ENCODE results near the gene MYRF.

MYRF gene

DNA sequence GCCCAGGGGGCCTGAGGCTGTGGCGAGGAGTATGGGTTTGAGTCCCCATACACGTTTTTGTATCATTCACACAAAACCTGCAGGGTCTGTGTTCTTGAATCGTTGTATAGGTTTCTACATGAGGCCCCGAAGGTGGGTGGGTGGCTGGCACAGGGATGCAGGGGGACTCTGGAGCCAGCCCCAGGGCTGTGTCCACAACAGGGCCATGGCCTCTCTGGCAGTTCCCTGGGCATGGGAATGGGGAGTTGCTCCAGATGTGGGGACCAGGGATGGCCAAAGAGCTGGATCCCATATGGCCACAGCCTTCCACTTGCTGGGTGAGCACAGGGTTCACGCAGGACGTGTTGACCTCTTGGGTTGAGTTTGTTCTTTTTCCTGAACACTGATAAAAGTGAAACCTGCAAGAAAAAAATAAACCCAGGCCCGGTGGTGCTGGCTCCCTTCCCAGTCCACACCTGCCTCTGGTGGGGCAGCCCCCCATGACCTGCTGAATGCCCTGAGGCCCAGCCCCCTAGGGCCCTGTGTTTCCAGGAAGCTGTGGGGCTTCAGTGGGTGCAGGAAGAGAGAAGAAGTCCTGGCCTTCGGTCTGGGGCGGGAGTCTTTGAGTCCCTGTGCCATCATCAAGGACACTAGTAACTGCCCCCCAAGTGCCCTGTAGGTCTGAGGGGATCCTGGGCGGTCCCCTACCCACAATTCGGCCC, 16.1 kb downstream of the MYRF start:
- Histone ChIP-seq H3K9ac (ENCODE audit: low read depth, low read length) (no peak overlapping the region), H3K4me2 (ENCODE audit: insufficient read depth, low read length) (no peak overlapping the region), H3K79me2 (ENCODE audit: insufficient read depth, low read length) (no peaks in the 10 kb centered on the region), H2AFZ (ENCODE audit: low read depth, low read length) (no peak overlapping the region), H3K36me3 (ENCODE audit: insufficient read depth, low read length) (no peaks in the 10 kb centered on the region), H3K4me3 (ENCODE audit: low read depth in 1 of 2, low read length in 2 of 2) (no peak overlapping the region), H4K20me1 (ENCODE audit: insufficient read depth, low read length) (no peaks in the 10 kb centered on the region), H3K27me3 (ENCODE audit: insufficient read depth, low read length, poor library complexity) (no peaks in the 10 kb centered on the region), H3K4me1 (ENCODE audit: insufficient read depth, low read length) (no peaks in the 10 kb centered on the region), H3K27ac (ENCODE audit: low read length) (no peak overlapping the region), H3K9me3 (ENCODE audit: insufficient read depth, low read length, severe bottlenecking) (no peaks in the 10 kb centered on the region)
- ATAC-seq (ENCODE audit: insufficient read depth, low read depth) (no peak), DNase-seq (no peak)
- TF ChIP-seq EZH2 (IDR thresholded peaks at IDR 0.05; ENCODE audit: borderline replicate concordance, low read depth, low read length, severe bottlenecking) = no peak
- TF ChIP-seq, protein P1, sequence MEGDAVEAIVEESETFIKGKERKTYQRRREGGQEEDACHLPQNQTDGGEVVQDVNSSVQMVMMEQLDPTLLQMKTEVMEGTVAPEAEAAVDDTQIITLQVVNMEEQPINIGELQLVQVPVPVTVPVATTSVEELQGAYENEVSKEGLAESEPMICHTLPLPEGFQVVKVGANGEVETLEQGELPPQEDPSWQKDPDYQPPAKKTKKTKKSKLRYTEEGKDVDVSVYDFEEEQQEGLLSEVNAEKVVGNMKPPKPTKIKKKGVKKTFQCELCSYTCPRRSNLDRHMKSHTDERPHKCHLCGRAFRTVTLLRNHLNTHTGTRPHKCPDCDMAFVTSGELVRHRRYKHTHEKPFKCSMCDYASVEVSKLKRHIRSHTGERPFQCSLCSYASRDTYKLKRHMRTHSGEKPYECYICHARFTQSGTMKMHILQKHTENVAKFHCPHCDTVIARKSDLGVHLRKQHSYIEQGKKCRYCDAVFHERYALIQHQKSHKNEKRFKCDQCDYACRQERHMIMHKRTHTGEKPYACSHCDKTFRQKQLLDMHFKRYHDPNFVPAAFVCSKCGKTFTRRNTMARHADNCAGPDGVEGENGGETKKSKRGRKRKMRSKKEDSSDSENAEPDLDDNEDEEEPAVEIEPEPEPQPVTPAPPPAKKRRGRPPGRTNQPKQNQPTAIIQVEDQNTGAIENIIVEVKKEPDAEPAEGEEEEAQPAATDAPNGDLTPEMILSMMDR (IDR thresholded peaks at IDR 0.05; ENCODE audit: borderline replicate concordance, extremely low read depth, low read length, poor library complexity, severe bottlenecking) = no peak

DNA sequence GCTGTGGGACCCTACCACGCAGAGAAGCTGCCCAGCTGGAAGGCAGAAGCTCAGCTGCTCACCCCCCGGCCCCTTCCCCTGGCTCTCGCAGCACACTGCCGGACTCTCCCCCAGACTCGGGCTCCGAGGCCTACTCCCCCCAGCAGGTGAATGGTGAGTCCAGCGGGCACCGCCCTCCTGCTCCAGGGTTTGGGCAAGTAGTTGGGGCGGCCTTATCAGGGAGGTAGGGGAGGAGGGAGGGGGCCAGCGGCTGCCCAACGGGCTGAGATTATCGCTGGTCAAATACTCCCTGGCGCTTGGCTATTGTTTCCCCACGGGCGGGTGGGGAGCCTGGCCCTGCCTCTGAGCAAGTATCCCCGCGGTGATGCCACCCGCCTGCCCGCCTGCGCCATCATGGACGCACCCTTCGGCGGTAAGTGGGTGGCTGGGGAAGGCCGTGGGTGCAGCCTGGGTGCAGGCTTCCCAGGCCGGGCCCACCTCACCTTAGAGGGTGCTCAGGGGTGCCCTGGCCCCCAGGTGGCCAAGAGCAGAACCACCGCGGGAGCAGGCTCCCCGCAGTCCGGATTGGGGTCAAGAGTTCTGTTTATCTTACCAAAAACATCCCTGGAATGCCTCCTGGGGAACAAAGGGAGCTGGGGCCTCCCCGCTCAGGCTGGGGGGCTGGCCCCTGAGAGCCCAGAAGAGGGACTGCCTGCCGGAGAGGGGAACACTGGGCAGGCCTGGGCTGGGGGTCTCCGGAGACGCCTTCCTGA, 16.9 kb downstream of the MYRF start:
- Histone ChIP-seq H4K20me1 (ENCODE audit: insufficient read depth, low read length) (no peaks in the 10 kb centered on the region), H3K9ac (ENCODE audit: low read depth, low read length) (no peak overlapping the region), H3K4me1 (ENCODE audit: insufficient read depth, low read length) (no peaks in the 10 kb centered on the region), H3K9me3 (ENCODE audit: insufficient read depth, low read length, severe bottlenecking) (no peaks in the 10 kb centered on the region), H3K27me3 (ENCODE audit: insufficient read depth, low read length, poor library complexity) (no peaks in the 10 kb centered on the region), H3K36me3 (ENCODE audit: insufficient read depth, low read length) (no peaks in the 10 kb centered on the region), H3K4me2 (ENCODE audit: insufficient read depth, low read length) (no peak overlapping the region), H3K79me2 (ENCODE audit: insufficient read depth, low read length) (no peaks in the 10 kb centered on the region), H3K27ac (ENCODE audit: low read length) (no peak overlapping the region), H2AFZ (ENCODE audit: low read depth, low read length) (no peak overlapping the region), H3K4me3 (ENCODE audit: low read depth in 1 of 2, low read length in 2 of 2) (no peak overlapping the region)
- DNase-seq = no peak
- TF ChIP-seq, protein P1 (IDR thresholded peaks at IDR 0.05; ENCODE audit: borderline replicate concordance, extremely low read depth, low read length, poor library complexity, severe bottlenecking) = no peak
- TF ChIP-seq EZH2 (IDR thresholded peaks at IDR 0.05; ENCODE audit: borderline replicate concordance, low read depth, low read length, severe bottlenecking) = no peak
- ATAC-seq (ENCODE audit: insufficient read depth, low read depth) = no peak

DNA sequence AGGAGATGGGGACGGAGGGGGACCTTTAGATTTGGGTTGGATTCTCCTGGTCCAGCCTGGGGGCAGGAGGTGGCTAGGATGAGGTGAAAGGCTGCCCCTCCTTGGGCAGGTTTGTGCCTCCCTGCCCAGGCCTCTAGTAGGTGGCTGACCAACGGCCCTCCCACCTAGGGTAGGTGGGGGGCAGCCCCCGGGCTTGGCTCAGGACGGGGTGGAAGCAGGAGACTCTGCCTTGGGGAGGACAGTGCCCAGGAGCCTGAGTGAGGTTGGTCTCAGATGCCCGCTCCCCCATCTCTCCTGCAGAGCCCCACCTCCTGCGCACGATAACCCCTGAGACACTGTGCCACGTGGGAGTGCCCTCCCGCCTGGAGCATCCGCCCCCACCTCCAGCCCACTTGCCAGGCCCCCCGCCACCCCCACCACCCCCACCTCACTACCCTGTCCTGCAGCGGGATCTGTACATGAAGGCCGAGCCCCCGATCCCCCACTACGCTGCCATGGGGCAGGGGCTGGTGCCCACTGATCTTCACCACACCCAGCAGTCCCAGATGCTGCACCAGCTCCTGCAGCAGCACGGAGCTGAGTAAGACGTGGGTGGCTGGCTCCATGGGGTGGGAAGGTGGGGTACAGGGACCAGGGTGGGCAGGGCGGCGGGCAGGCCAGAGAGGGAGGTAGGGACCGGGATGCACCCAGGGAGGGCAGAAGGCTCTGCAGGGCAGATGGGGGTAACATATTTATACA, 17.7 kb downstream of the MYRF start:
- no peak for TF ChIP-seq EZH2 (IDR thresholded peaks at IDR 0.05; ENCODE audit: borderline replicate concordance, low read depth, low read length, severe bottlenecking)
- TF ChIP-seq, protein P1 (IDR thresholded peaks at IDR 0.05; ENCODE audit: borderline replicate concordance, extremely low read depth, low read length, poor library complexity, severe bottlenecking) = no peak
- Histone ChIP-seq H3K27me3 (ENCODE audit: insufficient read depth, low read length, poor library complexity) (no peaks in the 10 kb centered on the region), H3K79me2 (ENCODE audit: insufficient read depth, low read length) (no peaks in the 10 kb centered on the region), H3K4me1 (ENCODE audit: insufficient read depth, low read length) (no peaks in the 10 kb centered on the region), H3K4me3 (ENCODE audit: low read depth in 1 of 2, low read length in 2 of 2) (no peak overlapping the region), H2AFZ (ENCODE audit: low read depth, low read length) (no peak overlapping the region), H4K20me1 (ENCODE audit: insufficient read depth, low read length) (no peaks in the 10 kb centered on the region), H3K27ac (ENCODE audit: low read length) (no peak overlapping the region), H3K9ac (ENCODE audit: low read depth, low read length) (no peak overlapping the region), H3K9me3 (ENCODE audit: insufficient read depth, low read length, severe bottlenecking) (no peaks in the 10 kb centered on the region), H3K4me2 (ENCODE audit: insufficient read depth, low read length) (no peak overlapping the region), H3K36me3 (ENCODE audit: insufficient read depth, low read length) (no peaks in the 10 kb centered on the region)
- no peak for ATAC-seq (ENCODE audit: insufficient read depth, low read depth)
- DNase-seq = no peak

Measured in DND-41 (cell line).